Skeletal muscle tissue (tissue), 4 donors: ENCODE measurements around the gene SNORC. TPM values are rescaled to one million over a fixed set of nuclear protein-coding genes. Genes with fewer than 3 reads are reported as not detected.

Experiments used
- H3K27ac ChIP-seq: one replicate; pipeline ENCODE4 v1.7.0; 2013; ENCODE audit warnings: mild to moderate bottlenecking, low read depth, low read length, inconsistent platforms
- H3K27me3 ChIP-seq, 3 donors: one replicate each; pipeline ENCODE4 v1.7.0; 2013; ENCODE audit warnings: low read length in 3 of 3; ENCODE audit not compliant: control insufficient read depth in 3 of 3, insufficient read depth in 3 of 3
- H3K36me3 ChIP-seq, 3 donors: one replicate each; pipeline ENCODE4 v1.7.0; 2013; ENCODE audit warnings: low read length in 3 of 3; ENCODE audit not compliant: control insufficient read depth in 3 of 3, insufficient read depth in 3 of 3
- H3K4me1 ChIP-seq, 3 donors: one replicate each; pipeline ENCODE4 v1.7.0; 2013; ENCODE audit warnings: low read length in 3 of 3, mild to moderate bottlenecking in 3 of 3; ENCODE audit not compliant: control insufficient read depth in 3 of 3, insufficient read depth in 3 of 3
- H3K4me3 ChIP-seq, 3 donors: one replicate each; pipeline ENCODE4 v1.7.0; 2013; ENCODE audit warnings: low read length in 3 of 3
- H3K9ac ChIP-seq, 3 donors: one replicate each; pipeline ENCODE4 v1.7.0; 2013; ENCODE audit warnings: low read length in 3 of 3, mild to moderate bottlenecking in 3 of 3, moderate library complexity in 2 of 3, low read depth in 1 of 3
- H3K9me3 ChIP-seq, 3 donors: one replicate each; pipeline ENCODE4 v1.7.0; 2013; ENCODE audit warnings: low read length in 3 of 3; ENCODE audit not compliant: control insufficient read depth in 3 of 3
- total RNA-seq: library from RNA; depleted of rRNA; stranded (reverse); fragments of >200 nt; gene quantifications from one replicate; pipeline ENCODE4 v1.2.3, GENCODE V29; 2014
- donor health status: Osteomylitis.

SNORC gene
- total RNA-seq, 1 donor from 2014 or later, result under 0.01 TPM

- Histone ChIP-seq H3K27me3 (peaks cover 18 to 41% (median 18%) of the 10 kb centered on the region in 3 donors), H3K9me3 (no peaks in the 10 kb centered on the region), H3K27ac (no peak overlapping the region), H3K4me1 (no peaks in the 10 kb centered on the region), H3K9ac (no peak overlapping the region), H3K4me3 (no peak overlapping the region), H3K36me3 (no peaks in the 10 kb centered on the region)
These were observed 50.0 kb downstream of the SNORC start for GRCh38 chr2:232920055-232920454.

- Histone ChIP-seq H3K36me3 (no peaks in the 10 kb centered on the region), H3K9me3 (no peaks in the 10 kb centered on the region), H3K4me1 (peaks cover 3 to 6% (median 4%) of the 10 kb centered on the region in 3 donors), H3K9ac (no peak overlapping the region), H3K27ac (no peak overlapping the region), H3K27me3 (peaks cover 21 to 48% (median 25%) of the 10 kb centered on the region in 3 donors), H3K4me3 (no peak overlapping the region)
These were observed 50.7 kb downstream of the SNORC start for GRCh38 chr2:232920760-232921159.

- peaks cover 10 to 16% (median 13%) of the 10 kb centered on the region in 3 donors for H3K4me1 ChIP-seq
- H3K36me3 ChIP-seq, result no peaks in the 10 kb centered on the region
- H3K9me3 ChIP-seq, result no peaks in the 10 kb centered on the region
- no peak overlapping the region for H3K4me3 ChIP-seq
- peaks cover 39 to 66% (median 44%) of the 10 kb centered on the region in 3 donors for H3K27me3 ChIP-seq
- H3K27ac ChIP-seq, result no peak overlapping the region
- H3K9ac ChIP-seq, result no peak overlapping the region
These were observed 54.4 kb downstream of the SNORC start for GRCh38 chr2:232924433-232924832.

- Histone ChIP-seq H3K36me3 (no peaks in the 10 kb centered on the region), H3K27ac (no peak overlapping the region), H3K27me3 (peaks cover 31 to 63% (median 47%) of the 10 kb centered on the region in 3 donors), H3K9ac (no peak overlapping the region), H3K4me1 (peaks cover 10 to 16% (median 13%) of the 10 kb centered on the region in 3 donors), H3K4me3 (no peak overlapping the region), H3K9me3 (no peaks in the 10 kb centered on the region)
These were observed 55.2 kb downstream of the SNORC start for GRCh38 chr2:232925153-232925820.

GRCh38 chr2:232925821-232926156 lies 55.7 kb downstream of the SNORC start:
- Histone ChIP-seq H3K9ac (no peak overlapping the region), H3K4me1 (peaks cover 10 to 16% (median 13%) of the 10 kb centered on the region in 3 donors), H3K27me3 (peaks cover 31 to 60% (median 43%) of the 10 kb centered on the region in 3 donors), H3K9me3 (no peaks in the 10 kb centered on the region), H3K4me3 (no peak overlapping the region), H3K27ac (no peak overlapping the region), H3K36me3 (no peaks in the 10 kb centered on the region)

- Histone ChIP-seq H3K27ac (no peak overlapping the region), H3K9ac (no peak overlapping the region), H3K9me3 (no peaks in the 10 kb centered on the region), H3K36me3 (no peaks in the 10 kb centered on the region), H3K4me1 (peaks cover 10 to 16% (median 13%) of the 10 kb centered on the region in 3 donors), H3K4me3 (peak overlapping the region in 2 of 3 donors; percentile 13 to 38), H3K27me3 (peaks cover 33 to 55% (median 41%) of the 10 kb centered on the region in 3 donors)
These were observed 56.4 kb downstream of the SNORC start for GRCh38 chr2:232926431-232926939.

- peaks cover 10 to 16% (median 13%) of the 10 kb centered on the region in 3 donors for H3K4me1 ChIP-seq
- H3K4me3 ChIP-seq, result peak overlapping the region in 2 of 3 donors; percentile 13 to 38
- H3K9me3 ChIP-seq, result no peaks in the 10 kb centered on the region
- H3K36me3 ChIP-seq, result no peaks in the 10 kb centered on the region
- peaks cover 33 to 51% (median 40%) of the 10 kb centered on the region in 3 donors for H3K27me3 ChIP-seq
- H3K27ac ChIP-seq, result no peak overlapping the region
- H3K9ac ChIP-seq, result no peak overlapping the region
These were observed 57.1 kb downstream of the SNORC start for GRCh38 chr2:232927032-232927792.

- Histone ChIP-seq H3K4me1 (peaks cover 10 to 16% (median 13%) of the 10 kb centered on the region in 3 donors), H3K9me3 (no peaks in the 10 kb centered on the region), H3K4me3 (no peak overlapping the region), H3K27me3 (peaks cover 33 to 51% (median 40%) of the 10 kb centered on the region in 3 donors), H3K9ac (no peak overlapping the region), H3K27ac (no peak overlapping the region), H3K36me3 (no peaks in the 10 kb centered on the region)
These were observed 57.9 kb downstream of the SNORC start for GRCh38 chr2:232927793-232928550.
